Fibroblast of lung (primary cell): ENCODE results near the gene SLCO1C1.

Experiments
- CTCF ChIP-seq, 2 donors: IDR thresholded peaks in 1 of 2; conservative IDR thresholded peaks in 1 of 2; 1 replicate in 1 of 2; 2 replicates in 1 of 2; pipeline ENCODE4 v1.5.1; 2011 to 2012; ENCODE audit warnings: low read length in 2 of 2, control low read depth in 1 of 2, inconsistent platforms in 1 of 2, low read depth in 1 of 2, mild to moderate bottlenecking in 1 of 2
- EZH2 ChIP-seq: IDR thresholded peaks from 2 replicates; pipeline ENCODE4 v1.5.1; 2012; ENCODE audit warnings: low read length, control low read depth, mild to moderate bottlenecking; ENCODE audit errors: missing control alignments

- TF ChIP-seq CTCF (conservative IDR thresholded peaks at IDR 0.05 in 1 of 2, IDR thresholded peaks at IDR 0.05 in 1 of 2; ENCODE audit: low read depth in 1 of 2, low read length in 2 of 2), result no peak
- TF ChIP-seq EZH2, result no peak
Measured at GRCh38 chr12:20751046-20751445, 55.9 kb downstream of the SLCO1C1 start.
